Stimulated activated CD8-positive, alpha-beta memory T cell treated with anti-CD3 and anti-CD28 coated beads, Interleukin-2, amount 100 ng/mL, for 1 hour (primary cell): ENCODE measurements around the gene TNFRSF12A.

Source experiments
- DNase-seq, 2 donors: peaks; one replicate each; pipeline ENCODE4 v3.0.0-alpha.2; 2020; ENCODE audit warnings: low read depth in 2 of 2

The TNFRSF12A gene

DNA sequence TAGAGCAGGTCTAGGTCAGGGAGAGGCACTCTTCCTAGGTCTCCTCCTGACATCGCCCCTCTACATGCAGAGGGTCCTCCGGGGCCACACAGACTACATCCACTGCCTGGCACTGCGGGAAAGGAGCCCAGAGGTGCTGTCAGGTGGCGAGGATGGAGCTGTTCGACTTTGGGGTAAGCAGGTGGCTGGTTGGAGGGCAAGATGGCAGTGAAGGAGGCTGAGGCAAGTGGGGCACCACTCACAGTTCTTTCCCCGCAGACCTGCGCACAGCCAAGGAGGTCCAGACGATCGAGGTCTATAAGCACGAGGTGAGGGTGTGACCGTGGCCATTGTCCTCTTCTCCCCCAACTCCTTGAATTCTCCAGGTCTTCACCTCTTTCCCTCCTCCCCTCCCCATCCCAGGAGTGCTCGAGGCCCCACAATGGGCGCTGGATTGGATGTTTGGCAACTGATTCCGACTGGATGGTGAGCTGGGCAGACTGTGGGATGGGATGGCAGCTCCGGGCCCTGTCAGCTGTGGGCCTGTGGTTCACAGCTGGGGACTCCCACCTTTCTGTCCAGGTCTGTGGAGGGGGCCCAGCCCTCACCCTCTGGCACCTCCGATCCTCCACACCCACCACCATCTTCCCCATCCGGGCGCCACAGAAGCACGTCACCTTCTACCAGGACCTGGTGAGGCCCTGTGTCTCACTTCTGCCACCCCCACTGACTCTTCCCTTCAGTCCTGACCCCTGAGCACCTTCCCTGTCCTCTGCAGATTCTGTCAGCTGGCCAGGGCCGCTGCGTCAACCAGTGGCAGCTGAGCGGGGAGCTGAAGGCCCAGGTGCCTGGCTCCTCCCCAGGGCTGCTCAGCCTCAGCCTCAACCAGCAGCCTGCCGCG, 6.7 kb downstream of the TNFRSF12A start:
- no peak for DNase-seq

DNA sequence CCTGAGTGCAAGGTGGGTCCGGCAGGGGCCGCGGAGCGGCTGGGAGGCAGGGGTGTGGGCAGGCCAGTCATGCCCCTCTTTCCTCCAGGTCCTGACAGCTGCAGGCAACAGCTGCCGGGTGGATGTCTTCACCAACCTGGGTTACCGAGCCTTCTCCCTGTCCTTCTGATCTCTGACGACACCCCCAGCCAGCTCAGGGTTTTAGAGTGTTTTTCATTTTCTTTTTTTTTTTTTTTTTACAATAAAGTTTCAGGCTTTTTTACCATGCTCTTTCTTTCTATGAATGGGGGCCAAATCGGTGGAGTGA, 7.3 kb downstream of the TNFRSF12A start:
- DNase-seq: no peak

DNA sequence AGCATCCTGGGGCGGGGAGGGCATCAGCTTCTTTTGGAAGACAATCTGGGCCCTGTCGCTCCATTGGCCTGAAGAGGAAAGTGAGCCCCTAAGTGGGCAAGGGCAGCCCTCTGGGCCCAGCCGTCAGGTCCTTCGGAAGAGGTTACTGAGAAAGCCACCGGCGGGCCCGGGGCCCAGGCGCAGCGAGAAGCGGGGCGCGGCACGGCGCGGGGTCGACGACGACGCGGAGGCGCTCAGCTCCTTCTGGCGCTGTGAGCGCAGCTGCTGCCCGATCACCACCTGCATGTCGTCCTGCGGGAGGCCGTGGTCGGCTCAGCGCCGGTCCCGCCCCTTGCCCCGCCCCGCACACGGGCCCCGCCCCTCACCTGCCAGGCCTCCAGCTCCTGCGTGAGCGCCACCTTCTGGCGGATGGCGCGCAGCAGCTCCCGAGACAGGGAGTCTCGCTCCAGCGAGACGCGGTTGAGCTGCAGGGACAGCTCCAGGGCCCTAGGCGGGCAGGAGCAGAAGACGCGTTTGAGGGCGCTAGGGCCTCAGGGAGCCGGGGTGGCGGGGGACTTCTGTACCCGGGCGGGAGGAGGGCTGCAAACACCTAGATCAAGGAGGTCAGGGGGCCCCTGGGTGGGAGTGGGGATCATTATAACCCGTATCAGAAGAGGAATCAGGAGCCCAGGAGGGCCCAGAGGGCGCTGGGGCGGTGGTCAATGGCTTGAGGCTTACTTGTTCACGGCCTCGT, 8.0 kb downstream of the TNFRSF12A start:
- DNase-seq: peak; percentile 71 to 78

GRCh38 chr16:3028716-3029319, 8.7 kb downstream of the TNFRSF12A start:
- no peak for DNase-seq

DNA sequence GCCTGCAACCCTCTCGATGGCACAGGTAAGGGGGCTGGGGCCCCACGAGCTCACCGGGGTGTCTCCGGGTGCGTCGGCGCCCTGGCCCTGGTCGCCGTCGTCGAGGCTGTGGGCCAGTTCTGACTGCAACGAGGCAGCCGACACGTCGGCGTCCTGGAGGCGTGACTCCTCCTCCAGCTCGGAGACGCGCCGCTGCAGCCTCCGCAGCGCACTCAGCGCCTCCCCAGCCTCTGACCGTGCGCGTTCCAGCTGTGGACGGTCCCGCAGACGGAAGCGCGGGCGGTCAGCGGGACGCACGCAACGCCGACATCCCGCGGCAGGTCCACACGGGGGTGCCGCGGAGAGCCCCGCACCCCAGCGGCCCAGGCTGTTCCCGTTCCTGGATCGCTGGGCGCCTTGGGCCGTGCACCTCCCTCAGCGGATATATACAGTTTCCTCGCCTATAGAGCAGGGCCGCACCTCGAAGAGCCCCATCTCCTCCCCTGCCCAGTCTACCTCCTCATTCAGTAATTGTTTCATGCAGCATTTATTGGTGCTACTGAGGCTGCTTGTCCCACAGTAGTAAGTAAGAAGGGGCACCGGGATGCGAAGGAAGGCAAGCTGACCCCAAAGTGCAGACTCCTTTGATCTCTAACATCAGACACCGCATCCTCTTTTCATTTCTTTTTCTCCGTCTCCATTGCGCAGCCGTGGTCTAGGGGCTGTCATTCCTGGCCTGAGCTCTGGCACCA, 9.5 kb downstream of the TNFRSF12A start:
- no peak for DNase-seq

DNA sequence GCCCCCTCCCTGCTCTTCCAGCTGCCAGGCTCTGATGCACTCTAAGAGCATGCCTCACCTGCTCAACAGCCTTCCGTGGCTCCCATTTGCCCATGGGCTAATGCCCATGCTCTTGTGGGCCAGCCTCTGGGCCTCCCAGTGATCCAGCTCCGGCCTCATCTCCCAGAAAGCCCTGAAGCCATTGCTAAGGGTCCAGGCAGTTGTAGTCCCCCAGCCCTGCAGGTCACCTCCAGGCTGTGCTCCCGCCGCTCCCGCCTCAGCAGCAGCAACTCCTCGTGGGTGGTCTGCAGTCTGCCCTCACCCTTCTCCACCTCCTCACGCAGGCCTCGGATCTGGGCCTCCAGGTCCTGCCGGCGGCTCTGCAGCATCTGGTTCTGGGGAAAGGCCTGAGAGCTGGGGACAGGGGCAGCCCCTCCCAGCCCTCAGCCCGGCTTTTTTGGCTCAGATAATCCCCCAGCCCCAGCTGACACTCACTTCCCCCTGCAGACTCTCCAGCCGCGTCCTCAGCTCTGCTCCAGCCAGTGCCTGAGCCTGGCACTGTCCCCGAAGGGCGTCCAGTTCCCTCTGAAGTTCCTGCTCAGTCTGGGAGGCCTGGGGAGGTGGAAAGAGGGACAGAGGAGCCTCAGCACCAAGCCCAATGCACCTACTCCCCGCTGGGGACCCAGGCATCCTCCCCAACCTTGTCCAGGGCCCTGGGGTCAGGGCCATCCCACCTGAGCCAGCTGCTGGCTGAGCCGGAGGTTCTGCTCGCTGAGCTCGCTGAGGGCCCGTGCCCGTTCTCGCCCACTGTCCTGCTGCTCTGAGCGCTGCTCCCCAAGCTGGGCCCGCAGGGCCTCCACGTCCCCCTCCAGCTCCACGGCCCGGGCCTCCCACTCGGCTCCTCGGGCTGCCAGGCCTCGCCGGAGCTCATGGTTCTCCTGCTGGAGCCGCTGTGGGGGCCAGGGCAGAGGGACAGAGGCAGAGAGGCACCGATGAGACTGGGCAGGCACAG, 10.3 kb downstream of the TNFRSF12A start:
- DNase-seq: no peak

- DNase-seq: no peak
These were observed 12.5 kb downstream of the TNFRSF12A start for GRCh38 chr16:3032624-3033023.

- no peak for DNase-seq
These were observed 15.3 kb downstream of the TNFRSF12A start for GRCh38 chr16:3035289-3035971.

DNA sequence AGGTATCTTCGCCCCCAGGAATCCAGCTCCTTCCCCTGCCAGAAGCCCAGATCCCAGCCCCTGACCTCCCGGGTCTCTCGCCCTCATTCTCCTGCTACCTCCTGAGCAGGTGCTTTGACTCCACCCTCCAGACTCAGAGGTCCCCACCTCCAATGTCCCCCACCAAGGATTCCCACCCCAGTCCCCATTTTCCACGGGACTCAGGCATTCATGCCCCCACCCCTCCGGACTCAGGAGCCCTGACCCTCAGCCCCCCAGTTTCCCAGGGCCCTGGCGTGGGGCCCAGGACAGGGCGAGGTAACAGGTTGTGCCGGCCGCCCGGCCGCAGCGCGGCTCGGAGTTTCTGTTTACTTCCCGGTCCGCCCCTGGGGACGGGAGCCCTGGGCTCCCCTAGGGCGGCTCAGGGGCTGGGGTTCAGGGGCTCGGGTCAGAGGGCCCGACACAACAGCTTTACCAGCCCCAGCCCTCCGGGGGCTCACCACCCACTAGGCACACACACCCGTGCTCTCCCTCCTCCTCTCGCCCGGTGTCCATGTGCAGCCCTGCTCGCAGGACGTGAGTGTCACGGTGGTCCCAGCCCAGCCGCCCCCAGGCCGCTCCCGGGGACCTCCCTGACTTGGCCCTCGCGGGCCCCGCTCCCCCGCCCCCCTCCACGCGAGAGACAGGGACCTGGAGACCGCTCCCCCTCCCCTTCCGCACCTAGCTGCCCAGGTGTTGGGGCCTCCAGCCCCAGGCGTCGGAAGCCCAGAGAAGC, 16.0 kb downstream of the TNFRSF12A start:
- DNase-seq: no peak

GRCh38 chr16:3036726-3037315, 16.7 kb downstream of the TNFRSF12A start, which contains the start of gene BICDL2:
Gene BICDL2, minus strand, starts transcription at chr16:3036944. Its CDS starts 1,448 bp downstream, at chr16:3035496.
- no peak for DNase-seq

GRCh38 chr16:3038256-3038655, 18.1 kb downstream of the TNFRSF12A start:
- no peak for DNase-seq

GRCh38 chr16:3038896-3039295, 18.7 kb downstream of the TNFRSF12A start:
- no peak for DNase-seq

DNA sequence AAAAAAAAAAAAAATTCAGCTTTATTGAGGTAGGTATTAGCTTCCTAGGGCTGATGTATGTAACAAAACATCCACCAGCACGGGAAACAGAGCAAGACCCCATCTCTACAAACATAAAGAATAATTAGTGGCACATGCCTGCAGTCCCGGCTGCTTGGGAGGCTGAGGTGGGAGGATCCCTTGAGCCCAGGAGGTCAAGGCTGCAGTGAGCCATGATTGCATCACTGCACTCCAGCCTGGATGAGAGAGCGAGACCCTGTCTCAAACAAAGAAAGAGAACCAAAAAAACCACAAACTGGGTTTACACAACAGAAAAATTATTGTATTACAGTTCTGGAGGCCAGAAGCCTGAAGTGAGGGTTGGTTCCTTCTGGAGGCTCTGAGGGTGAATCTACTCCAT, 22.2 kb downstream of the TNFRSF12A start:
- no peak for DNase-seq

GRCh38 chr16:3044708-3045107, 24.5 kb downstream of the TNFRSF12A start:
- no peak for DNase-seq

GRCh38 chr16:3045758-3046640, 25.8 kb downstream of the TNFRSF12A start, which contains the start of gene MMP25:
Gene MMP25, plus strand, starts transcription at chr16:3046561. Its CDS starts 357 bp downstream, at chr16:3046918.
- DNase-seq: no peak

DNA sequence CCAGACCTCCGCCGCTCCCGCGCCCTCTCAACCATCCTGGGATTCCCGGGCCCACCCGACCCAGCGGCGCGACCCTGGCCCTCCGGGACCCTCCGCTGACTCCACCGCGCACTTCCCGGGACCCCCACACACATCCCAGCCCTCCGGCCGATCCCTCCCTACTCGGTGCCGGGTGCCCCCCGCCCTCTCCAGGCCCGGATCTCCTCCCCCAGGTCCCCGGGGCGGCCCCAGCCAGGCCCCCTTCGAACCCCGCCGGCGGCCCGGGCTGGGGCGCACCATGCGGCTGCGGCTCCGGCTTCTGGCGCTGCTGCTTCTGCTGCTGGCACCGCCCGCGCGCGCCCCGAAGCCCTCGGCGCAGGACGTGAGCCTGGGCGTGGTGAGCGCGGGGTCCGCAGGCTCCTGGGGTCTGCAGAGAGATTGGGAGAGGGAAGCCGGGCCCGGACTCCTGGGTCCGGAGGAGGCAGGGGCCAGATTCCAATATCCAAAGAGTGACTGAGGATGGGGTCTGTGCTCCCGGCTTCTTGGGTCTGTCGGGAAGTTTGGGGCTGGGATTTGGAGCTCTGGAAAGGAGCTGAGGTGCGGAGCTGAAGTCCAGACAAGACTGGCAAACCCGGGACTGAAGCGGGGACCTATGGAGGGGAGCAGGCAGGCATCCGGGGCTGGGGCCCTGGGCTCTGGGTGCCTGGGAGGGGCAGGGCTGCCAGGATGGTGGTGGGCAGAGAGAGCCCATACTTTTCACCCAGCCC, 26.6 kb downstream of the TNFRSF12A start:
- no peak for DNase-seq

GRCh38 chr16:3047387-3047720, 27.2 kb downstream of the TNFRSF12A start:
- no peak for DNase-seq
